Dendritic cell treated with granulocyte-macrophage colony-stimulating factor and Interleukin-4, amounts not matched to agents 40 ng/mL and 50 ng/mL, for 4 days (primary cell): ENCODE data around the gene NMRK1.
A peak's percentile ranks its signal among the peaks of the same experiment; 100 is the strongest.

Experiments
- H3K27ac Mint-ChIP-seq: one replicate; pipeline ENCODE4 v1.8.0; 2022; ENCODE audit warnings: mild to moderate bottlenecking, mixed read lengths
- H3K27me3 Mint-ChIP-seq: one replicate; pipeline ENCODE4 v1.8.0; 2022; ENCODE audit warnings: mild to moderate bottlenecking, mixed read lengths
- H3K36me3 Mint-ChIP-seq: one replicate; pipeline ENCODE4 v1.8.0; 2022; ENCODE audit warnings: low read depth, mixed read lengths
- H3K4me1 Mint-ChIP-seq: one replicate; pipeline ENCODE4 v1.8.0; 2022; ENCODE audit warnings: low read depth, mixed read lengths
- H3K4me3 Mint-ChIP-seq: one replicate; pipeline ENCODE4 v1.8.0; 2022; ENCODE audit warnings: mild to moderate bottlenecking, moderate library complexity, mixed read lengths
- H3K9me3 Mint-ChIP-seq: one replicate; pipeline ENCODE4 v1.8.0; 2022; ENCODE audit warnings: mixed read lengths
- intact Hi-C: fragments of 100-400 bp; cut with micrococcal nuclease; formaldehyde crosslinking; loops from one replicate; pipeline ENCODE4 v1.15.0; 2022

NMRK1 gene

DNA sequence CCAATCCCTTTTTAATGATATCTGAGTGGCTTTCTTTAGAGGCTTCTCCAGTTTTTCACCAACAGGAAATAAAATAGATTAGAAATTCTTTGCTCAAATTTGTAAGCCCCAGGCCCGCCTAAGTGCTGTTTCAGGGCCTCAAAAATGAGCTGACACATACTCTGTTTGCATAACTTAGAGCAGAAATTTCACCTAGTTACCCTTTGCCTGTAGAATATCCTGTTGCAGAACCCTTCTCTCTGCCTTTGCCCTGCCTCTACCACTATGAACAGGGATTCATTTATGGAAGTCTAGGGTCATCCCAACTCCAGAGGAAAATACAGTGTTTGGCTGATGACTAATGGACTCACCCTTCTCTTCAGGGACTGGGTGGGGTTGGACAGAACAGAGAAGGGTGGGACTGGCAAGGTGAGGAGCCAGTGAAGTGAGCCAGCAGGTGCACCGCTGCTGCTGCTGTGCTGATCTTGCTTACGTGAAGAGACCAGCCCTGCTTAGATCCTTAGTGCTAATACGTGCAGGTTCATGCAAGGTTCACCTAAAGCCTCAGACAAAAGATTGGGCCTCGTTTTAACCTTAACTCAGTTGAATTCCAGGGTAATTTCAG, 23.2 kb upstream of the NMRK1 start:
- no peak overlapping the region for H3K27ac Mint-ChIP-seq
- peaks cover 15% of the 10 kb centered on the region for H3K36me3 Mint-ChIP-seq
- H3K9me3 Mint-ChIP-seq, result no peaks in the 10 kb centered on the region
- H3K27me3 Mint-ChIP-seq, result no peaks in the 10 kb centered on the region
- no peak overlapping the region for H3K4me3 Mint-ChIP-seq
- peaks cover 42% of the 10 kb centered on the region for H3K4me1 Mint-ChIP-seq
- intact Hi-C loops, result loop anchor here (5.0 kb wide), 1 partner anchor 36 kb away; no protein-coding TSS in a partner anchor

DNA sequence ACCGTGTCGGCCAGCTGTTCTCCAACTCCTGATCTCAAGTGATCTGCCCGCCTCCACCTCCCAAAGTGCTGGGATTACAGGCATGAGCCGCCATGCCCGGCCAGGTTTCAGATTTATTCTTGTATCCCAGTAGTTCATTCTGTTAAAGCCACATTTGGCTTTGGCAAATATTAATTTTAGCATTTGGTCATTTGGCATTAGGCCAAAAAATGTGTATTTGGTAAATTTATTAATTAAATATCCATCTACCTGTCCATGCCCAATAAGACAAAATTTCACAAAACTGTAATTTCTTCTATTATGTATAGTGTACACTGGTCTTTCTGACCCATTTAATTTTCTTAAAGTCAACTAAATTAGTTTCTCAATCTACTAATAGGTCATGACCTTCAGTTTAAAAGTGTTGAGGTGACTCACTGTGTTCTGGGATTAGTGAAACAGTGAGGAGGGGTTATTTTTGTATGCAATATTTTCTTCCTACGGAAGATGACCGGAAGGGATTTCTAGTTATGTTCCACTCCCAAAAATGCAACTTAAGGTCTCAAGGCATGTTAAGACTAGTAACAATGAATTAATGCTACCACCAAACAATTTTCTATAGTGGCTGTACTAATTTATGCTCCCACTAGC, 21.4 kb upstream of the NMRK1 start:
- Mint-ChIP-seq H3K27me3 (no peaks in the 10 kb centered on the region), H3K27ac (peak overlapping the region; percentile 25), H3K4me3 (no peak overlapping the region), H3K36me3 (peaks cover 31% of the 10 kb centered on the region), H3K9me3 (no peaks in the 10 kb centered on the region), H3K4me1 (peaks cover 56% of the 10 kb centered on the region)
- intact Hi-C loops, result no loop called here

DNA sequence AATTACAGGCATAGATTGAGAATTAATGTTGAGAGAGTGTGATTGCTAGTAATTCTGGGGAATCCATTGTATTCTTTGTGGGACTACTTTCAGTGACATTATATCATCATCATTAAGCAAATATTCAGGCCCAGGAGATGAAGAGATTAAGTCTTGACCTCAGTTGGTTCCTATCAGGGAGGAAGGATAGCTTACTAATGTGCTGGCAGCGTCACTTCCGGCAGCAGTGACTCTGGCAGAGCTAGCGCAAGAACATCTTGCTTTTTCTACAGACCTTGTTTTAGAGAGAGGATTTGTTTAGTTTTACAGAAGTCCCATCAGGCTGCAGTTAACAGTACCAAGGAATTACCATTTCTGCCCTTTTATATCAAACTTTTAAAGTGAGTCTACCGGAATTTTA, 20.6 kb upstream of the NMRK1 start:
- no peaks in the 10 kb centered on the region for H3K9me3 Mint-ChIP-seq
- peaks cover 38% of the 10 kb centered on the region for H3K36me3 Mint-ChIP-seq
- H3K27me3 Mint-ChIP-seq, result no peaks in the 10 kb centered on the region
- no peak overlapping the region for H3K4me3 Mint-ChIP-seq
- peak overlapping the region; percentile 25 for H3K27ac Mint-ChIP-seq
- intact Hi-C loops, result no loop called here
- peaks cover 57% of the 10 kb centered on the region for H3K4me1 Mint-ChIP-seq

DNA sequence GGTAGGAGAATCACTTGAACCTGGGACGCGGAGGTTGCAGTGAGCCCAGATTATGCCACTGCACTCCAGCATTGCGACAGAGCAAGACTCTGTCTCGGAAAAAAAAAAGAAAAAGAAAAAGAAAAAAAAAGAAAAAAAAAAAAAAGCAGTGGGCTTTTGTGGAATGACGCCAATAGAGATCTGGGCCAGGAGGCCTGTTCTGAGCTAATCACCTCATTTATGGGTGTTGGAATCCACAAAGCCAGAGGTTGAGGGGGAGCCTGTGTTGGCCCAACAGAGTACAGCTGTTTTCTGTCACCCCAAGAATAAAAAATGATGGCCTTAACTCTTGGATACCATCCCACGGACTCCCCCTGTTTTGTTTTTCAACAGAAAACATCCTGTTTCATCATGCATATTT, 18.9 kb upstream of the NMRK1 start:
- H3K27ac Mint-ChIP-seq, result no peak overlapping the region
- intact Hi-C loops, result no loop called here
- peaks cover 54% of the 10 kb centered on the region for H3K36me3 Mint-ChIP-seq
- no peak overlapping the region for H3K4me3 Mint-ChIP-seq
- no peaks in the 10 kb centered on the region for H3K9me3 Mint-ChIP-seq
- no peaks in the 10 kb centered on the region for H3K27me3 Mint-ChIP-seq
- H3K4me1 Mint-ChIP-seq, result peaks cover 56% of the 10 kb centered on the region

DNA sequence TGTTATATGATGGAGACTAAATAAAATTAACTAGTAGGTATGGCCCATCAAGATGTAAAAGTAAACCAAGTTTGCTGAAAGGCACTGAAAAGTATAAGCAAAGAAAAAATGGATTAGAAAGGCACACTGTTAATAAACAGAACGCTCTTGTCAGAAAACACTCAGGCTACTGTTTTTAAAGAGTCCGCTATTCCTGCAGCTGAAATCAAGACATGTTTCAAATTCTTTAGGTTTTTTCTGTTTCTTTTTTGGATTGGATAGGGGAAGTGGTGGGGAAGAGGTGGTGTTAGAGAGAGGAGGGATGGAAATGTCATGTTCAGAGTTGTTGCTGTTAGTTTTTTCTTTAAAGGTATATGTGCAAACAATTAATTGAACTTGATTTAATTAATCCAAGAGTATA, 17.9 kb upstream of the NMRK1 start:
- Mint-ChIP-seq H3K9me3 (no peaks in the 10 kb centered on the region), H3K27me3 (no peaks in the 10 kb centered on the region), H3K27ac (peak overlapping the region; percentile 50), H3K4me3 (no peak overlapping the region), H3K36me3 (peaks cover 63% of the 10 kb centered on the region), H3K4me1 (peaks cover 60% of the 10 kb centered on the region)
- intact Hi-C loops, result no loop called here

DNA sequence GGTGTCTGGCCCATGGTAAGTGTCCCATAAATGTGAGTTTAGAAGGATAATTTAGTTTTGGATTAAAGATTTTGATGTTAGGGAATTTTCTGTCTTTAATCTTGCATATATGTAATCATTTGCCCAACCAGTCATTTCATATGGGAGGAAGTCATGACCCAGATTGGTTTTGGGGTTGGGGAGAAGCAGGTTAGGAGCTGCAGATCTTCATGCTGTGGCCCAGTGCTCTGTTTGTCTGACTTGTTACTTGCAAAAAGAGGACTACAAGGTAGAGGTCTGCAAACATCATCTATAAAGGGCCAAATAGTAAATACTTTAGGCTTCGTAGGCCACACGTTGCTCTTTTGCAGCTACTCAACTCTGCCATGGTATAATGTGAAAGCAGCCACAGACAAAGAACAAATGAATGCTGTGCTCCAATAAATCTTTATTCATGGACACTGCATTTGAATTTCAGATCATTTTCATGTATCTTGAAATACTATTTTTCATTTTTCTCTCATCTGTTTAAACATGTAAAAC, 17.1 kb upstream of the NMRK1 start:
- intact Hi-C loops, result no loop called here
- Mint-ChIP-seq H3K27ac (peak overlapping the region; percentile 50), H3K27me3 (no peaks in the 10 kb centered on the region), H3K36me3 (peaks cover 65% of the 10 kb centered on the region), H3K4me1 (peaks cover 56% of the 10 kb centered on the region), H3K4me3 (no peak overlapping the region), H3K9me3 (no peaks in the 10 kb centered on the region)

DNA sequence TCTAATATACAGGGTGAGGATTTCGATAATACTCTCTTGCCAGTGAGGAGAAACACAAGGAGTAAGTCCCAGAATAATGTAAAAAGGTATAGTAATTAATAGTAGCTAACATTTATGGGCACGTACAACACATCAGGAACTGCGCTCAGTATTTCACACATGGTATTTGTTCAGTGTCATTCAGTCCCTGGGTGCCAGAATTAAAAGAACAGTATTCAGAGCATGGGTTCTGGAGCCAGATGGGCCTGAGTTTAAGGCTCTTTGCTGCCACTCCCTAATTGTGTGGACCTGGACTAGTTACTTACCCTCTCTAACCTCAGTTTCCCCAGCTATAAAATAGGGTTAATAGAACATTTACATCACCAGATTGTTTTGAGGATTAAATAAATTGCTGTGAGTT, 16.7 kb upstream of the NMRK1 start:
- peaks cover 52% of the 10 kb centered on the region for H3K4me1 Mint-ChIP-seq
- intact Hi-C loops, result no loop called here
- no peaks in the 10 kb centered on the region for H3K27me3 Mint-ChIP-seq
- H3K9me3 Mint-ChIP-seq, result no peaks in the 10 kb centered on the region
- H3K27ac Mint-ChIP-seq, result peak overlapping the region; percentile 50
- no peak overlapping the region for H3K4me3 Mint-ChIP-seq
- peaks cover 69% of the 10 kb centered on the region for H3K36me3 Mint-ChIP-seq

DNA sequence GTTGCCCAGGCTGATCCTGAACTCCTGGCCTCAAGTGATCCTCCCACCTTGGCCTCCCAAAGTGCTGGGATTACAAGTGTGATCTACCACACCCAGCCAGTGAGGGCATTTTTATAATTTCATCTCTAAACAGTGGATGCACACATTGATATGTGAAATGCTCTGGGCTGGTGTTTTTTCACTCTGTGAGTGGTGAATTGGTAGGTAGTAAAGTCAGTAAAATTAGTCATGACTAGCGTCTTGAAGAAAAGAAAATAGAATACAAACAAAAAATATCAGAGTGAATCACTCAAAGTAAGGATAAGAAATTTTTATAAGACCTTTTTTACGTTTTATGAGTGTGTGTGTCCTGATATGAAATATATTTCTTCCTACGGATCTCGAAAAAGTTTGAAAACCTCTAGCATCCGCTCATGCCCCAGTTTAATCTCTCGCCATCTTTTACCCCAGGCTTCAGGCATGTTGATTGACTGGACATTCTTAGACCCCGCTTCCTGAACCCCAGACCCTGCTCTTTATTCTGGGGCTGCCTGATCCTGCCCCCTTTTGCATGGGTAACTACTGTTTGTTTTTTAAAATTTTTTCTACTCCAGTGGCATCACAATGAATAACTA, 14.3 kb upstream of the NMRK1 start:
- Mint-ChIP-seq H3K9me3 (no peaks in the 10 kb centered on the region), H3K4me3 (no peak overlapping the region), H3K27ac (peak overlapping the region; percentile 14), H3K36me3 (peaks cover 88% of the 10 kb centered on the region), H3K4me1 (peaks cover 56% of the 10 kb centered on the region), H3K27me3 (no peaks in the 10 kb centered on the region)
- intact Hi-C loops, result no loop called here

DNA sequence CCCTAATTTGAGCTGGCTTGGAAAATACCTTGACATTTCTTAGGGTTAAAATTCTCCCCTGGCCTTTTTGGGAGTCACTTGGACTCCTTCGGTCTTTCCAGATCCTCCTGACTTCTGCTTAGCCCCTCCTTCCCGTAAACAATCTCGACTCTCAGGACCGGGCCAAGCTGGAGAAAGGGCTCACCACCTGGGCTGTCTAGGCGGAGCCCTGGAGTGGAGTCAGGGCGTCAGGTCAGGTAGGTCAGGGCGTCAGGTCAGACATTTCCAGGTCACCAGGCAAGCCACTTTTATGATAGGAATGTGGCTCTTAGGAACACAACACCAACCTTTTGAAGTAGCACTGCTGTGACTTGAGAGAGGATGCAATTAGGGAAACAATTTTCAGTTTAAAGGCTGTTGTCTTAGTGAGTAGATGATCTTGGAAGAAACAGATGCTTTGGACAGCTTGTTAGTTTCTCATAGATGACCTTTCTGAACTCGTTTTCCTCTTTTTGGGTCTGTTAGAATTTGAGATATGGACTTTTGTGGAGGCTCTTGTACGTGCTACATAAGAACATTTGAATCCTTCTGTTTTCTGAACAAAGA, 13.1 kb upstream of the NMRK1 start:
- peaks cover 90% of the 10 kb centered on the region for H3K36me3 Mint-ChIP-seq
- H3K4me1 Mint-ChIP-seq, result peaks cover 67% of the 10 kb centered on the region
- intact Hi-C loops, result no loop called here
- no peak overlapping the region for H3K4me3 Mint-ChIP-seq
- peak overlapping the region; percentile 25 for H3K27ac Mint-ChIP-seq
- no peaks in the 10 kb centered on the region for H3K9me3 Mint-ChIP-seq
- no peaks in the 10 kb centered on the region for H3K27me3 Mint-ChIP-seq

DNA sequence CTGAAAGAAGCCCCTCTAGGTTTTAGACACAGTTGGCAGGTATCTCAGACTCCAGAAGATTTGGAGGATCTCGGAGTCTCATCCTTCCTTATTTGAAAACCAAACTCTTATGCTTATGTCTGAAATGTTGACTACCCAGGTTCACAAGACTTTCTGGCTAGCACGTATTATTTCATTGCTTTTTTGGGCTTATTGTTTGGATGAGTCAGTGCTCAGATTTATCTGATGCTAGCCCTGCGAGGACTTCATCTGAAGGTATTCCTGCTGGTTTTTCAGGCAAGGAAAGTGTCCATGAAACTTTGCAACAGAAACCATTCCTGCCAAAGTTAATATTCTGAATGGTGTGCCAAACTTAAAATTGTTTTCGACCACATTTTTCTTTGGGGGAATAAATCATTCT, 8.8 kb upstream of the NMRK1 start:
- intact Hi-C loops, result no loop called here
- H3K4me1 Mint-ChIP-seq, result peaks cover 71% of the 10 kb centered on the region
- H3K36me3 Mint-ChIP-seq, result peaks cover 76% of the 10 kb centered on the region
- H3K27me3 Mint-ChIP-seq, result no peaks in the 10 kb centered on the region
- H3K4me3 Mint-ChIP-seq, result no peak overlapping the region
- H3K27ac Mint-ChIP-seq, result no peak overlapping the region
- H3K9me3 Mint-ChIP-seq, result no peaks in the 10 kb centered on the region

DNA sequence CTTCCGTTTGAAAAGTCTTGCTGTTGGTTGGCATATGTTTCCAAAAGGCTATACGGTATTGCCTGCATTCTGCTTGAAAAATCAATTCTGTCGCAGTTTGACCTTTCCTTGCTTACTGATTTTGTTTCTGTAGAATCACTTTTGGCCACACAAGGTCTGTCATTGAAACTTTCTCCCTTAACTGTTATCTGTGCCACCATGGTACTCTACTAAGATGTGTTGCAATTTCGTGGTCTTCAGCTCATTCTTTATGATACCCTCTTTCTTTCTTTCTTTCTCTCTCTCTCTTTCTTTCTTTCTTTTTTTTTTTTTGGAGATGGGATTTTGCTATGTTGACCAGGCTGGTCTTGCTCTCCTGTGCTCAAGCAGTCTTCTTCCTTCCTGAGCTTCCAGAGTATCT, 4.8 kb upstream of the NMRK1 start:
- Mint-ChIP-seq H3K4me1 (peaks cover 61% of the 10 kb centered on the region), H3K4me3 (no peak overlapping the region), H3K27ac (no peak overlapping the region), H3K9me3 (no peaks in the 10 kb centered on the region), H3K36me3 (peaks cover 73% of the 10 kb centered on the region), H3K27me3 (no peaks in the 10 kb centered on the region)
- intact Hi-C loops, result no loop called here

DNA sequence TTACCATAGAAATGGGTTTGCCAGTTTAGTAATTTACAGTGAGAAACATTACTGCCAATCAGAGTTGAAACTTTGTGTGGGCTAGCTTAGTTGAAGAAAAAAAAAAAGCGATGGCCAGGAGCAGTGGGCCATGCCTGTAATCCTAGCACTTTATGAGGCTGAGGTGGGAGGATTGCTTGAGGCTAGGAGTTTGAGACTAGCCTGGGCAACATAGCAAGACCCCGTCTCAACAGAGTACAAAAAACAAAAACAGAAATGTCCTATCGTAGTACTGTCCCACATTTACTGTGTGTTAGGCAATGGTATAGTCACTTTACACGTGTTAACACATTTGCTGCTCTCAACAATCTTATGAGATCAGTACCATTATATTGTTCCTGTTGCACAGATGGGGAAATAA, 2.6 kb upstream of the NMRK1 start:
- Mint-ChIP-seq H3K36me3 (peaks cover 55% of the 10 kb centered on the region), H3K27ac (no peak overlapping the region), H3K27me3 (no peaks in the 10 kb centered on the region), H3K9me3 (no peaks in the 10 kb centered on the region), H3K4me1 (peaks cover 57% of the 10 kb centered on the region), H3K4me3 (peak overlapping the region; percentile 45)
- intact Hi-C loops, result no loop called here

DNA sequence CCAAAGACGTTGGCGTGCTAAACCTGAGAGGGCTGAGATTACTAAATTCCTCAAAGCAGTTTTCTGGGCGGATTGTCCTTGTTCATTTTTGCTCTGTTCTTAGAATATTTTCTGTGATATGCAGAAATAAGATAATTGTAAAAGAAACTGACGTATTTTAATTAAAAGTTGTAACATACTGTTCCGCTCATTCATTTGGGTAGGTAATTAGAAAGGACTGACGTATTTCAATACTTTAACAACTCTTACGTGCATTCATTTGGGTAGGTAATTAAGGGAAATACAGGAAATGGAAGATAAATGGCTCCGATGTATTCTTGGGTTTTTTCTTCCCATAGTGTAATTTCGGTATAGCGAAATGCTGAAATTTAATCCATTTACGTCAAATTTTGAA, 1.4 kb upstream of the NMRK1 start:
- peak overlapping the region; percentile 80 for H3K4me3 Mint-ChIP-seq
- H3K27me3 Mint-ChIP-seq, result no peaks in the 10 kb centered on the region
- H3K4me1 Mint-ChIP-seq, result peaks cover 47% of the 10 kb centered on the region
- intact Hi-C loops, result loop anchor here (2.0 to 5.0 kb wide), 4 partner anchors 59 to 1937 kb away; partner anchors contain the start of genes ANXA1, C9orf40 and CARNMT1
- H3K27ac Mint-ChIP-seq, result peak overlapping the region; percentile 84
- peaks cover 48% of the 10 kb centered on the region for H3K36me3 Mint-ChIP-seq
- no peaks in the 10 kb centered on the region for H3K9me3 Mint-ChIP-seq
